Measurements from ENCODE around the gene CD81.
"Not testable (repeated sequence)": the region's sequence is repeated elsewhere in the genome, so short reads cannot be mapped to it uniquely, and the experiment has no call there.

Gene CD81

DNA sequence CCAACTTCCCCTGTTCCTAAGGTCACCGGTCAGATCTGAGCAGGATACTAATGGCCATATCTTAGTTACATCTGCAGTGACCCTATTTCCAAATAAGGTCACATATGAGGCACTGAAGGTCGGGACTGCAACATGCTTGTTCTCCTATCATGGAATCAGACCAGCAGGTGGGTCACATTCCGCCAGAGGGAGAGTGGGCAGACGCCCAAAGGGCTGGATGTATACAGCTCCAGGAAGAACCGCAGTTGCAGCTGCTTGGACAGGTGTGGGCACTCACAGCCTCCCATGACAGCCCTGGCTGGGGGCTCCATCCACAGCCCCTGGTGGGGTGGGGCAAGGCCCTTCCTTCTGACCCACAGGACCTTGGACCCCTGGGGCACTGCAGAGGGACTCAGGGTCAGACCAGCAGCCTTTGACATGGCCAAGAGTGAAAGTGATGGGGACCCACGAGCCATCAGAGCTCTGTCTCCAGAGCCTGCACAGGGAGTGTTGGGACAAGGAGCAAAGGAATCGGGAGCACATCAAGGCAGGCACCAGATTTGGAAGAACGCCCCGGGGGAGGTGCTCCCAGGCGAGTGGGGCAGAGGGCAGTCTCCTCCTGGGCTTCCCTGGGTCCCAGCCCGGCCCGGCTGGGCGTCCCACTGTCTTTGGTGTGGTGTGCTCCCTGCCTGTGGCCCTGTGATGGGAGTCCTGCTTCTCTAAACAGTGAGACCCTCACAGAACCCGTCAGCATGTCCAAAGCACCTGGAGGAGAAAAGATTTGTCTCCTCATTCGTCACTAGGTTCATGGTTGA, 13.3 kb upstream of the CD81 start:
- no peaks in the 10 kb centered on the region for H3K36me3 Mint-ChIP-seq
- no peaks in the 10 kb centered on the region for H3K9me3 Mint-ChIP-seq (ENCODE audit: low read depth)
- no peak overlapping the region for H3K27ac Mint-ChIP-seq
- H3K4me1 Mint-ChIP-seq (ENCODE audit: low read depth), result no peaks in the 10 kb centered on the region
- no peak overlapping the region for H3K4me3 Mint-ChIP-seq
- no peaks in the 10 kb centered on the region for H3K27me3 Mint-ChIP-seq

DNA sequence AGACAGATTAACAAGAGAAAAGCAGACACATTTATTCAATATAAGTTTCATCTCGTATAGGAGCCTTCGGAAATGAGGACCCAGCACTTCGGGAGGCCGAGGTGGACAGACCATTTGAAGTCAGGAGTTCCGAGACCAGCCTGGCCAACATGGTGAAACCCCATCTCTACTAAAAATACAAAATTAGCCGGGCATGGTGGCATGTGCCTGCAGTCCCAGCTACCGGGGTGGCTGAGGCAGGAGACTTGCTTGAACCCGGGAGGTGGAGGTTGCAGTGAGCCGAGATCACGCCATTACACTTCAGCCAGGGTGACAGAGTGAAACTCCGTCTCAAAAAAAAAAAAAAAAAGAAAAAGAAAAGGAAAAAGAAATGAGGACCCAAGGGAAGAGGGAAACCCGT, 12.7 kb upstream of the CD81 start:
- not testable (repeated sequence) for H3K9me3 Mint-ChIP-seq (ENCODE audit: low read depth); H3K36me3 Mint-ChIP-seq; H3K27ac Mint-ChIP-seq; H3K4me1 Mint-ChIP-seq (ENCODE audit: low read depth); H3K4me3 Mint-ChIP-seq; H3K27me3 Mint-ChIP-seq

DNA sequence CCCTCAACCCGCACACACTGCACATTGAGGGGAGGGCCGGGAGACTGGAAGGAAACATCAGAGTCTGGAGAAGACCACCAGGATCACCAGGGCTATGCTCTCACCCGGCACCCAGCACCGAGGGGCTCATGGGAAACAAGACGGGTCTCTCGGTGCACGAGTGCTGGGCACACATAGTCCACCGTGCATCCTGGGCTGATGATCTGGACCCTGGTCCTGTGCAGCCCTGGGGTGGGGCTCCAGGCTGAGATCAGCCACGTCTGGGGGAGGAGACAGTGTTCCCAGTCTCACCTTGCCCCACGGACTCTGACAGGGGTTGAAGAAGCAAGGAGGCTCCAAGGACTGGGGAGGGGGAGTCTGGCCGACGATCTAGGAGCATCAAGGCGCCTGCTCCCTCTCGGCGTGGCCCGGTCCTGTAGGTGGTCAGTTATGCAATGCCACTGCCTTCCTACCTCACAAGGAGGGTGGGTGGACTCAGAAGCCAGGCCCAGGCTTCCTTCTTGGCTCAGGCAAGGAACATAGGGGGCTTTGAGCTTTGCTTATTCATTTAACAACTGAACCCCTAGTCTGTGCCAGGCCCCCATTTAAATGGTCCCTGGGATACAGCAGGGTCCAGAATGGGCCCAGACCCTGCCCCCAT, 11.4 kb upstream of the CD81 start:
- no peaks in the 10 kb centered on the region for H3K4me1 Mint-ChIP-seq (ENCODE audit: low read depth)
- H3K9me3 Mint-ChIP-seq (ENCODE audit: low read depth), result no peaks in the 10 kb centered on the region
- no peak overlapping the region for H3K4me3 Mint-ChIP-seq
- H3K36me3 Mint-ChIP-seq, result no peaks in the 10 kb centered on the region
- no peaks in the 10 kb centered on the region for H3K27me3 Mint-ChIP-seq
- no peak overlapping the region for H3K27ac Mint-ChIP-seq

DNA sequence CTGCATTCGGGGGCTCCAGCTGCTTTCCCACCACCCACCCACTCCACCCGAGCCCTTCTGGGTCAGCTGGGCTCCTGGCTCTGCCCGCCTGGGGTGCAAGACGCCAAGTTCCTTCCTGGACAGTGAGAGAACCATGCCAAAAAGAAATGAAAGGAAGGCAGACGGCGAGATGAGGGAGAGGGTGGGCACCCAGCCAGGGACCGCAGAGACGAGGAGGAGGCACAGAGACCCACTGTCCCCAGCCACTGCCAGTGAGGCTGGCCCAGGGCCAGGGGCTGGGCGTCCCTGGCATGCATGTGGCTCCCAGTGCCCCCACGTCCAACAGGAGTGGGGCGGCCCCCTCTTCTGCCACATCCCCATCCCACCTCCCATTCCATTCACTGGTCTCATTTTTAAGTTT, 10.8 kb upstream of the CD81 start:
- H3K27ac Mint-ChIP-seq, result no peak overlapping the region
- no peaks in the 10 kb centered on the region for H3K9me3 Mint-ChIP-seq (ENCODE audit: low read depth)
- H3K36me3 Mint-ChIP-seq, result no peaks in the 10 kb centered on the region
- H3K4me1 Mint-ChIP-seq (ENCODE audit: low read depth), result no peaks in the 10 kb centered on the region
- H3K4me3 Mint-ChIP-seq, result no peak overlapping the region
- H3K27me3 Mint-ChIP-seq, result no peaks in the 10 kb centered on the region

DNA sequence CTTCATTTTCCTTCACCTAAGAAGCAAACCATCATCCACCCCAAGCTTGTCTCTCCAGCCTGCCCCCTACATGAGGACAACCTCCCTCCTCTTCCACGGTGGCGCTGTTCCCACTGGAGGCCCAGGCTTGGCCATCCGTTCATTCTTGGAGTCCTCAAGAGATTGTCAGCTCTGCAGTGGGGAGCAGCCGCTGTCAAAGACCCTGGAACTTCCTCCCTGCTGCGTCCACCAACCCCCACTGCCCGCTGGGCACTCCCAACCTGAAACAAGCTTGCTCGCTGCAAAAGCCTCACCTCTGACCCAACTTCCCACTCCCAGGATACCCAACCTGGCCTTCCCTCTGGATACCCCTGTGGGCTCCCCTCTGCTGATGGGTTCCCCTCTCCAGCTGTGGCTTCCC, 10.4 kb upstream of the CD81 start:
- Mint-ChIP-seq H3K4me1 (ENCODE audit: low read depth) (no peaks in the 10 kb centered on the region), H3K27me3 (no peaks in the 10 kb centered on the region), H3K27ac (no peak overlapping the region), H3K9me3 (ENCODE audit: low read depth) (no peaks in the 10 kb centered on the region), H3K4me3 (no peak overlapping the region), H3K36me3 (no peaks in the 10 kb centered on the region)

DNA sequence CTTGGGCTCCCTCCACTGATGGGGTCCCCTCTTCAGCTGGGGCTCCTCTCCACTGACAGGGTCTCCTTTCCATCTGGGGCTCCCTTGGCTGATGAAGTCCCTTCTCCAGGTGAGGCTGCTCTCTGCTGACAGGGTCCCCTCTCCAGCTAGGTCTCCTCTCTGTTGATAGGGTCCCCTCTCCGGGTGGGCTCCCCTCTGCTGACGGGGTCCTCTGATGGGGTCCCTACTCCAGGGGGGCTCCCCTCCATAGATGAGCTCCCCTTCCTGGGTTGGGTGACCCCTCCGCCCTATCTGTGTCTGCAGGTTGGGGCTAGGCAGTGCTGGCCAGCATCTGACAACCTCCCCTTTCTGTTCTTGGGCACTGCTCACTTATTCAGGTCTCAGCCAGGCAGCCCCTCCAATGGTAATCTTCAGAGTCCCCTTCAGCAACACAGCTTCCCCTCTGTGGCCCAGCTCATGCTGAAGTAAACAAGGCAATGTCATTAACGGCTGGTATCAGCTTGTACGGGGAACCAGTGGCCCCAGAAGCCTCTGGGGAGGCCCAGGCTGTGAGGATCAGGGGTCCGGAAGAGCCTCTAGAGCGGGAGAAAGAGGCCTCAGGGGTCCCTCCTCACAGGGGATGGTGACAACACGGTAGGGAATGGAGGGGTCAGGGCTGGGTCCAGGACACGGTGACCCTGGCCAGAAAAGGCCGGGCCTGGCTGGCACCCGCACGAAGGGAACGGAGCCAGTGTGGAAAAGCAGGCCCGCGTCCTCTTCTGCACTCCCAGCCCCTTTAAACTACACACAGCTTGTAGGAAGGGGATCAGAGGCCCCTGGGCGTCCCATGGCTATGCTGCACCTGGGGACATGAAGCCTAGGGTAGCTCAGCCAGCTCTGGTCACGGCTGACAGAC, 9.6 kb upstream of the CD81 start:
- no peaks in the 10 kb centered on the region for H3K36me3 Mint-ChIP-seq

DNA sequence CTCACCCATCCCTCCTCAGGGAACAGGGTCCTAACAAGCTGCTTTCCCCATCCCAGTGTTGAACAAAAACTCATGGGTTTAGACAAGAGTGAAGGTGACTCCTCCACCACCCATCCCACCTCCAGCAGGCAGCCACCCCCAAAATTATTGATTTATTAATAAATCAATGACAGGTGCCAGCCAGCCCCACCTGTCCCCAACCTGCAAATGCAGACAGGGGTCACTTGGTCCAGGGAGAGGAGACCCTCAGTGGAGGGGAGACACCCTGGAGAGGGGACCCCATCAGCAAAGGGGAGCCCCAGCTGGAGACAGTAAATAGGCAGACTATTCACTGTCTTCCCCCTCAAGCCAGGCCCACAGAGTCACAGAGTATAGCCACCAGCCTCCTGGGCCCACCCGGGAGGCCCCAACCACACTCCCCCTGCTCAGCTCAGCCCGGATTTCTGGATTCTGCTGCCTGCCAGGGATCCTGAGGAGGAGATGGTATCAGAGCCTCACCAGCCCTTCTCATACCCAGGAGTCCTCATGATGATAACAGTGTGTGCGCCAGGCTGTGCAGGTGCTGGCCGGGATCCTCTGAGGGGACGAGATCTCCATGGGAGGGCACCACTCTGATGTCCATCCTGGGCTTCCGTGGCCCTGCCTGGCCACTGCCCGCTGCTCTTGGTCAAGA, 8.8 kb upstream of the CD81 start:
- Mint-ChIP-seq H3K9me3 (ENCODE audit: low read depth) (no peaks in the 10 kb centered on the region), H3K4me1 (ENCODE audit: low read depth) (no peaks in the 10 kb centered on the region), H3K4me3 (no peak overlapping the region), H3K36me3 (no peaks in the 10 kb centered on the region), H3K27me3 (no peaks in the 10 kb centered on the region), H3K27ac (no peak overlapping the region)

More for the DNA sequence above, 9.6 kb upstream of the CD81 start:
- H3K9me3 Mint-ChIP-seq (ENCODE audit: low read depth), result no peaks in the 10 kb centered on the region
- no peak overlapping the region for H3K4me3 Mint-ChIP-seq
- H3K27me3 Mint-ChIP-seq, result no peaks in the 10 kb centered on the region
- no peak overlapping the region for H3K27ac Mint-ChIP-seq
- no peaks in the 10 kb centered on the region for H3K4me1 Mint-ChIP-seq (ENCODE audit: low read depth)

DNA sequence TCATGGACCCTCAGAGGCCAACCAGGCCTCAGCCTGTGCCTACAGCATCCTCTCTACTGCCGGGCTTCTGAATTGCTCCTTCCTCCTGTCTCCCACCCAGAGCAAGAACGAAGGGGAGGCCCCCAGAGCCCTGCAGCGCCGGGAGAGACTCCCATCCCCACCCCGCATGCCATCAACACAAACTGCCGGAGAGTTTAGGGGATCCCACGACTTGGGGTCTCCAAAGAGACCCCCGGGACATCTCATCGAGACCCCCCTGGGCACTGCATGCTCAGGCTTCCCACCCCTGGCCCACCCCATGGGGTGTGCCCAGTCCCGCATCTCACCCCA, 8.3 kb upstream of the CD81 start:
- H3K9me3 Mint-ChIP-seq (ENCODE audit: low read depth), result no peaks in the 10 kb centered on the region
- H3K36me3 Mint-ChIP-seq, result no peaks in the 10 kb centered on the region
- H3K27ac Mint-ChIP-seq, result no peak overlapping the region
- no peaks in the 10 kb centered on the region for H3K27me3 Mint-ChIP-seq
- H3K4me3 Mint-ChIP-seq, result no peak overlapping the region
- H3K4me1 Mint-ChIP-seq (ENCODE audit: low read depth), result no peaks in the 10 kb centered on the region

DNA sequence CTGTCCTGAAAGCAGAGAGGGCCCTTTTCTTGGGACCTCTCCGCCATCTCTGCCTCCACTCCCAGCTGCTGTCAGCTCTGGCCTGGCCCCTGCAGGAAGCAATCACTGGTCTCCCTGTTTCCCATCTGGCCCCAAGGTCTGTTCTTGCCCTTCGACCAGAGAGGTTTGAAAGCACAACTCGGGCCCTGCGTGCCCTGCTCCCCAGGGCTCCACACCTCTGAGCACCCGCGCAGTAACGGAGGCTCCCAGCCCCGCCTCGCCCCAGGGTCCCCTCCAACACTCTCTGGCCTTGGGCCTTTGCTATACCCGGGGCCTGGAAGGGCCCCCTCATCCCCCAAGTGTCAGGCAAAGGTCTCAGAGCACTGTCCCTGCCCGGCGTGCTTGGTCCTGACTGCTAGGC, 7.8 kb upstream of the CD81 start:
- Mint-ChIP-seq H3K4me1 (ENCODE audit: low read depth) (no peaks in the 10 kb centered on the region), H3K4me3 (no peak overlapping the region), H3K27ac (no peak overlapping the region)

DNA sequence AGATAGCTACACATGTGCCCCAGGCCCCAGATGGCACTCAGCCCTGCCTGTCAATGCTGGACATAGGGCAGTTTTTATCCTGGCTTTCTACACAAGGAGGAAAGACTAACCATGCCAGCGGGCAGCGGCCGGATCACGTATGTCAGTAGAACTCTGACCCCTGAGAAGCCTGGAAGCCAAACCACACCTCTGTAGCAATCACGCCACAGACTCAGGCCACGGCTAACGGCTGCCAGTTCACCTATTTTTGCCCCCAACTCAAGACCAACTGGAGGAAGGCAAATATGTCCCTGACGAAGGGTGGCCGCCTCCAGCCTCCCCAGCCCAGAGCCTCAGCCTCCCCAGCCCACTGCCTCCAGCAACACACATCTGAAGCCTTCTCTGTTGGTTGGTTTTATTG, 7.2 kb upstream of the CD81 start:
- H3K36me3 Mint-ChIP-seq, result no peaks in the 10 kb centered on the region
- no peak overlapping the region for H3K4me3 Mint-ChIP-seq
- no peaks in the 10 kb centered on the region for H3K9me3 Mint-ChIP-seq (ENCODE audit: low read depth)
- H3K27ac Mint-ChIP-seq, result no peak overlapping the region
- H3K4me1 Mint-ChIP-seq (ENCODE audit: low read depth), result no peaks in the 10 kb centered on the region
- no peaks in the 10 kb centered on the region for H3K27me3 Mint-ChIP-seq

More for the DNA sequence above, 7.8 kb upstream of the CD81 start:
- no peaks in the 10 kb centered on the region for H3K27me3 Mint-ChIP-seq
- no peaks in the 10 kb centered on the region for H3K9me3 Mint-ChIP-seq (ENCODE audit: low read depth)
- no peaks in the 10 kb centered on the region for H3K36me3 Mint-ChIP-seq

DNA sequence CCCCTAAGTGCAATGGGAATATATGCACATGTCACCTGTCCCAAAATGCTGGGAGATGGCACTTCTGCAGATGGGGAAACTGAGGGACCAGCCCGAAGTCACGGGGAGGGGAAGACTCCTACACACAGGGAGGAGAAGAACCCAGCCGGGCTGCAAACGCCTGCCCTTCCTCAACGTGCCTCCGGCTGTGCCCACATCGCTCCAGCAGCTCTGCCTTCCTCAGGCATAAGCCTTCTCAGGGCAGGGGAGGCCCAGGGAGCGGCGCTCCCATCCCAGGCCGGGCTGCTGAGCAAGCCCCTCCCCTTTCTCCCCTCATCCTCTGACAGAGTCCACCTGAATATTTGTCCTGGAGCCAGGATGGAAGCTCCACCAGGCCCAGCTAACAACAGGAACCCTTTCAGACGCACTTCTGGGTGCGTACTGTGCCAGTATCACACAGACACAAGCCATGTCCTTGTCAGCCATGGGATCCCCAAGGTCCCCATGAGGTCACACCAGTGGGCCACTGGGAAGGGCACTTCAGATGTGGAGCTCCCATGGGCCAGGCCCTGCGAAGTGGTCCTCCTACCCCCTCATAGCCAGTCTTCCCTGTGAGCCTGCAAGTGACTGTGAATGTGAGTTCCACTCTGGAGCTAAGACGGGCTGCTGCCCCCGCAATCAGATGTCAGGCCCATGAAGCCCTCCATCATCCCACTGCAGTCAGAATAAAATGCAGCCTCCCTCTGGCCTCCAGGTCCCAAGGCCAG, 2.5 kb upstream of the CD81 start:
- H3K27ac Mint-ChIP-seq, result no peak overlapping the region
- no peaks in the 10 kb centered on the region for H3K27me3 Mint-ChIP-seq
- no peaks in the 10 kb centered on the region for H3K9me3 Mint-ChIP-seq (ENCODE audit: low read depth)
- no peaks in the 10 kb centered on the region for H3K36me3 Mint-ChIP-seq
- H3K4me3 Mint-ChIP-seq, result no peak overlapping the region
- peaks cover 6% of the 10 kb centered on the region for H3K4me1 Mint-ChIP-seq (ENCODE audit: low read depth)

DNA sequence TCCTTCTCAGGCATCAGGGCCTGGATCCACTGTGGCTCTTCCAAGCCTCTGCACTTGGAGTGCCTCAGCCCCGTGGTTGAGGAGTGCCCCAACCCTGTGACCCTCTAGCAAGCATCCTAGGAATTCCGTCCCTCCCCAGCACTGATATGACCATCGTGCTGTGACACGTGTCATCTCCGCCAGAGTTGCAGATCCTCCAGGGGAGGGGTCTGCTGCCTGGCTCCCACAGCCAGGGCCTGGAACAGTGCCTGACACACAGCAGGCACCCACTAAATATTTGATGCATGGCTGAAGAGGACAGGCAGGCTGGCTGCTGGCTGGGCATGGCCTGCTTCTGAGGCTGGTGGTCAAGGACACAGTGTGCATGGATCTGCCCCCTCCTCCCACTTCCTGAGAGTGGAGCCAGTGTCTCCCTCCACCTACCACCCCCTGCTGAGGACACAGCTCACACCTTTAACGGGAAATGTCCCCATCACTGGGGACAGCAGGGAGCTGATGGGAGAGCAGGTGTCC, 1.7 kb upstream of the CD81 start:
- Mint-ChIP-seq H3K4me1 (ENCODE audit: low read depth) (peaks cover 11% of the 10 kb centered on the region), H3K36me3 (no peaks in the 10 kb centered on the region), H3K4me3 (no peak overlapping the region), H3K27ac (no peak overlapping the region), H3K27me3 (no peaks in the 10 kb centered on the region), H3K9me3 (ENCODE audit: low read depth) (no peaks in the 10 kb centered on the region)

DNA sequence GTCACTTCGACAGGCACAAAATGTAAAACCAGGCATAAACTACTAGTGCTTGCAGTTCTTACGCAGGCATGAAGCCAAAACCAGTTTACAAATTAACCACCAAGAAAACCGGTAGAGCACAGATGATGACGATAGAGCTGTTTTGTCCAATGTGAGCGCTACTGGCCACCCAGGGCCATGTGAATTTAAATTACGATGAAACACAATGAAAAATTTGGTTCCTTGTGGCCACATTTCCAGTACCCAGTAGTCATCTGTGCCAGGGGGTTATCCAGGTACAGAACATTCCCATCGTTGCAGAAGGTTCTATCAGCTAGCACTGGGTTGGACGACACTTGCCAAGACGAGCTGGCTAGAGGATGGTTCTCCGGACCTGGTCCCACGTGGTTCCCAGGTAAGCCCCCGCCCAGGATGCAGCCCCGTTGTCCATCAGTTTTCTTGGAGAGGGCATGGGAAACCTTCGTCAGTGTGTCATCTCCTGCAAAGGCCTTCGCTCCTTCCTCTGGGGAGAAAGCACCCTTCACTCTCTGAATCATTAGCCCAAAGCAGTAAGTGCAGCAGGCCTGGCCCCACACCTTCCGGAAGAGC, 1.1 kb upstream of the CD81 start:
- Mint-ChIP-seq H3K9me3 (ENCODE audit: low read depth) (no peaks in the 10 kb centered on the region), H3K27me3 (no peaks in the 10 kb centered on the region), H3K36me3 (no peaks in the 10 kb centered on the region), H3K4me3 (peak overlapping the region; percentile 69), H3K27ac (peak overlapping the region; percentile 46), H3K4me1 (ENCODE audit: low read depth) (peaks cover 15% of the 10 kb centered on the region)
